Suprapubic skin (tissue), 4 donors: ENCODE measurements around the gene TCERG1L.

Source experiments
- CTCF ChIP-seq, 2 donors: fragments of 200-600 bp in 1 of 2; fragments of 450-650 bp in 1 of 2; sonication (generic) in 1 of 2; IDR thresholded peaks; one replicate each; pipeline ENCODE4 v1.5.1; 2016 to 2019; ENCODE audit warnings: antibody characterized with exemption in 2 of 2, mild to moderate bottlenecking in 1 of 2, moderate library complexity in 1 of 2
- POLR2A ChIP-seq, 2 donors: fragments of 450-650 bp; IDR thresholded peaks; one replicate each; pipeline ENCODE4 v1.6.1; 2017; ENCODE audit warnings: antibody characterized with exemption in 2 of 2, mild to moderate bottlenecking in 2 of 2, moderate library complexity in 2 of 2
- POLR2AphosphoS5 ChIP-seq, 3 donors: sonication (generic); formaldehyde crosslinking; IDR thresholded peaks; one replicate each; pipeline ENCODE4 v1.6.1; 2017; ENCODE audit warnings: antibody characterized with exemption in 3 of 3

DNA sequence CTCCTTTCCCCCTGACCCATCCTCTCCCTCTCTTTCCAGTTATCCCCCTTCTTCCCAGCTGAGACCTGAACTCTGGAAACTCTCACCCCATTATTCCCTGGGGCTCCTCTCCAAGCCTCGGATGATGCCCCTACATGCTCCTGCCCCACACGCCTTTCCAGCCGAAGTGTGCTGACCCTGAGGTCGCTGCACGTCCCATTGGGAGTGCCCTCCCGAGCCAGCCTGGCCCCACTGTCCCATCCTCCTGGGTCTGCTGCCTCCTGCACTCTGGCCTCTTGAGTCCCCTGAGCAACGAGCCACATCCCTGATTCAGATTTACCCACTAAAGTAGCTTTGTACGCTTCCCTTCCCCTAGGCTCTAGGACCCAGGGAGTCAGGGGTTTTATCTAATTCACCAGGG lies 87.4 kb downstream of the TCERG1L start:
- TF ChIP-seq POLR2AphosphoS5 (IDR thresholded peaks at IDR 0.05) (no peak), CTCF (IDR thresholded peaks at IDR 0.05) (no peak), POLR2A (IDR thresholded peaks at IDR 0.05) (no peak)
